ENCODE results near the gene KCNF1. TPM values are rescaled to one million over a fixed set of nuclear protein-coding genes. Genes with fewer than 3 reads are reported as not detected.

Gene KCNF1
- polyA plus RNA-seq, 1 donor from 2014 or later: 11.4 TPM

GRCh38 chr2:10906926-10907625, 4.7 kb upstream of the KCNF1 start:
- no peak for TF ChIP-seq MXI1 (conservative IDR thresholded peaks at IDR 0.05; ENCODE audit: poor library complexity, severe bottlenecking)
- no peak for TF ChIP-seq TAF1 (IDR thresholded peaks at IDR 0.05; ENCODE audit: low read depth)
- TF ChIP-seq EP300 (conservative IDR thresholded peaks at IDR 0.05; ENCODE audit: poor library complexity, severe bottlenecking): no peak
- Histone ChIP-seq H3K4me3 (ENCODE audit: low read length) (no peak overlapping the region), H3F3A (ENCODE audit: insufficient read depth, low read length, poor library complexity, severe bottlenecking) (no peaks in the 10 kb centered on the region), H3K27me3 (ENCODE audit: insufficient read depth, low read depth, low read length) (peaks cover 3% of the 10 kb centered on the region), H3K27ac (ENCODE audit: low read length) (no peak overlapping the region), H2AFZ (ENCODE audit: low read depth, low read length) (no peak overlapping the region), H3K79me2 (replicated peaks; ENCODE audit: insufficient read depth, low read length) (no peaks in the 10 kb centered on the region), H3K4me2 (ENCODE audit: low read length) (no peak overlapping the region), H3K36me3 (ENCODE audit: insufficient read depth, low read length) (no peaks in the 10 kb centered on the region), H4K20me1 (ENCODE audit: insufficient read depth) (no peaks in the 10 kb centered on the region), H3K9me3 (ENCODE audit: low read length) (no peaks in the 10 kb centered on the region), H3K9me2 (ENCODE audit: insufficient read depth, low read length) (no peaks in the 10 kb centered on the region), H3K9ac (ENCODE audit: low read length) (no peak overlapping the region)

GRCh38 chr2:10908195-10908594, 3.5 kb upstream of the KCNF1 start:
- no peaks in the 10 kb centered on the region for H3K9me2 ChIP-seq (ENCODE audit: insufficient read depth, low read length)
- H3K4me2 ChIP-seq (ENCODE audit: low read length): no peak overlapping the region
- H3F3A ChIP-seq (ENCODE audit: insufficient read depth, low read length, poor library complexity, severe bottlenecking): no peaks in the 10 kb centered on the region
- no peak for TF ChIP-seq MXI1 (conservative IDR thresholded peaks at IDR 0.05; ENCODE audit: poor library complexity, severe bottlenecking)
- peaks cover 12% of the 10 kb centered on the region for H3K27me3 ChIP-seq (ENCODE audit: insufficient read depth, low read depth, low read length)
- no peak overlapping the region for H3K9ac ChIP-seq (ENCODE audit: low read length)
- no peak overlapping the region for H2AFZ ChIP-seq (ENCODE audit: low read depth, low read length)
- H3K36me3 ChIP-seq (ENCODE audit: insufficient read depth, low read length): peaks cover 4% of the 10 kb centered on the region
- H3K27ac ChIP-seq (ENCODE audit: low read length): no peak overlapping the region
- no peak overlapping the region for H3K4me3 ChIP-seq (ENCODE audit: low read length)
- no peaks in the 10 kb centered on the region for H4K20me1 ChIP-seq (ENCODE audit: insufficient read depth)
- H3K9me3 ChIP-seq (ENCODE audit: low read length): peaks cover 6% of the 10 kb centered on the region
- no peaks in the 10 kb centered on the region for H3K79me2 ChIP-seq (replicated peaks; ENCODE audit: insufficient read depth, low read length)

- no peak overlapping the region for H3K4me3 ChIP-seq (ENCODE audit: low read length)
Observed at GRCh38 chr2:10909050-10909995, 2.4 kb upstream of the KCNF1 start.

More at GRCh38 chr2:10909050-10909995, 2.4 kb upstream of the KCNF1 start:
- Histone ChIP-seq H3K9ac (ENCODE audit: low read length) (no peak overlapping the region), H3K4me2 (ENCODE audit: low read length) (no peak overlapping the region), H3K9me2 (ENCODE audit: insufficient read depth, low read length) (no peaks in the 10 kb centered on the region), H3F3A (ENCODE audit: insufficient read depth, low read length, poor library complexity, severe bottlenecking) (no peaks in the 10 kb centered on the region), H4K20me1 (ENCODE audit: insufficient read depth) (no peaks in the 10 kb centered on the region), H3K36me3 (ENCODE audit: insufficient read depth, low read length) (peaks cover 9% of the 10 kb centered on the region), H3K9me3 (ENCODE audit: low read length) (peaks cover 9% of the 10 kb centered on the region), H3K27me3 (ENCODE audit: insufficient read depth, low read depth, low read length) (peaks cover 13% of the 10 kb centered on the region), H3K27ac (ENCODE audit: low read length) (no peak overlapping the region), H3K79me2 (replicated peaks; ENCODE audit: insufficient read depth, low read length) (no peaks in the 10 kb centered on the region), H2AFZ (ENCODE audit: low read depth, low read length) (no peak overlapping the region)
- TF ChIP-seq SMC3 (conservative IDR thresholded peaks at IDR 0.05; ENCODE audit: poor library complexity) (no peak), CTCF (IDR thresholded peaks at IDR 0.05; ENCODE audit: poor library complexity, severe bottlenecking) (peak; percentile 65)
